ENCODE measurements around the gene NDUFV3.
A peak's percentile ranks its signal among the peaks of the same experiment; 100 is the strongest.
"Not testable (repeated sequence)": the region's sequence is repeated elsewhere in the genome, so short reads cannot be mapped to it uniquely, and the experiment has no call there.

The NDUFV3 gene

DNA sequence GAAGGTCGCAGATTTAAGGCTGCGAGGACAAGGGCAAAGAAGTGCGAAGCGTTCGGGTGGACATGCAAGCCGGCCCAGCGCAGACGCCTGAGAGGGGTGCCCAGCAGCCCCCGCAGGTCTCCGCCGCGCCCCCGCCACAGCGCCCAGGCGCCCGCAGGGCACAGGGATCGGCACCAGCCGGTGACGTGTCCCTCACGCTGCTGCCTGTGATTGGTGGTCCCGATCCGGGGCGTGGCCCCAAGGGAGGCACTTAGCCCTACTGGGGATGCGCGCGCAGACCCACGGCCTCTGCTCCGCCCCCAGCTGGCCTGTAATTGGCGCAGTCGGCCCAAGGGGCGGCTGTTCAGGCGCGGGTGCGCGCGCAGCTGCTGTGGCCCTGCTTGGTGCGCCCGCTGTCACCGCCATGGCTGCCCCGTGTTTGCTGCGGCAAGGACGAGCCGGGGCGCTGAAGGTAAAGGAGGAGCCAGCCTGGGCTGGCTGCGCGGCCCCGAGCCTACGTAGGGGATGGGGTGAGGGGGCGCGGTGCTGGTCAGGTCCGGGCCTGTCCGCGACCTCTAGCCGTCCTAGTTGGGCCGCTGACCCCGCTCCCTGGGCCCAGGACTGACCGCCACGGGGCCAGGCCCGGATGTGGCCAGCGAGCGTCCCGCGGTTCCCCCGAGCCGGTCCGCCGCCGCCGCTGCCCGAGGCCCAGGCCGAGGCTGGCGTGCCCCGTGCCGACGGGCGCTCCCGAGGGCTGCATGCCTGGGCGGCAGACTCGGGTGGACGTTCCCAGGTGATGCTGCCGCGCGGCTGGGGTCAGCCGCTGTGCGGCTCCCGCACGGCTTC is at the start of gene NDUFV3:
Gene NDUFV3, plus strand, starts transcription at position 379 of the 825 bp plus-strand sequence. Its CDS starts 25 bp downstream, at position 404.
- peak; percentile 99 for DNase-seq (ENCODE audit: low spot score)

DNA sequence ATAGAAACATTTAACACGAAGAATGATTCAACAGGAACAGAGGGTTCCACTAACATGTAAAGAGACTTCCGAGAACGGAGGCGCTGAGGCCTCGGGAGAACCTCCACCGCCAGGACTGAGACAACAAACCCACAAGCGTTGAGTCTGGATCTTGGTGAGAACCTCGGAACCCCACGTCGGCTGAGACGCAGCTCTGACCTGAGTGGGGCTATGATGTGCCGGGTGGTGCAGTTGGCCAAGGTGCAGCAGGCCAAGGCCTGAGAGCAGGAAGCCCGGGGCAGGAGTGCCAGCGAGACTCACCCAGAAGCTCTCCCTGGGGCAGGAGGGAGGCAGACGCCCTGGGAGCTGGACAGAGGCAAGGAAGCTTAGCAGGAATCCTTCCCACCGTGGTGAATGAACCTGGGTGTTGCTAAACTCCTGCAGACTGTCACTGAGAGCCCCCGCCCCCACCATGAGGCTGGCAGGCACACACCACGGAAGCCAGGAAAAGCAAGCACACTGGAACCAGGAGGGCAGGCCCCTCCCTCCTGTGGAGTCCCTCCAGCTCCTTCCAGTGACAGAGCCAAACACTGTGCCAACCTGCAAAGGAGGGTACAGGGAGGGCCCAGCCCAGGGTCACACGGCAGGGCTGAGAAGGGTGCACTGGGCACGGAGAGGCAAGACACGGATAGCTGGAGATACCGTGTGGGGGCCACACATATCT is 48.5 kb upstream of the NDUFV3 start:
- no peak for DNase-seq (ENCODE audit: low spot score)

DNA sequence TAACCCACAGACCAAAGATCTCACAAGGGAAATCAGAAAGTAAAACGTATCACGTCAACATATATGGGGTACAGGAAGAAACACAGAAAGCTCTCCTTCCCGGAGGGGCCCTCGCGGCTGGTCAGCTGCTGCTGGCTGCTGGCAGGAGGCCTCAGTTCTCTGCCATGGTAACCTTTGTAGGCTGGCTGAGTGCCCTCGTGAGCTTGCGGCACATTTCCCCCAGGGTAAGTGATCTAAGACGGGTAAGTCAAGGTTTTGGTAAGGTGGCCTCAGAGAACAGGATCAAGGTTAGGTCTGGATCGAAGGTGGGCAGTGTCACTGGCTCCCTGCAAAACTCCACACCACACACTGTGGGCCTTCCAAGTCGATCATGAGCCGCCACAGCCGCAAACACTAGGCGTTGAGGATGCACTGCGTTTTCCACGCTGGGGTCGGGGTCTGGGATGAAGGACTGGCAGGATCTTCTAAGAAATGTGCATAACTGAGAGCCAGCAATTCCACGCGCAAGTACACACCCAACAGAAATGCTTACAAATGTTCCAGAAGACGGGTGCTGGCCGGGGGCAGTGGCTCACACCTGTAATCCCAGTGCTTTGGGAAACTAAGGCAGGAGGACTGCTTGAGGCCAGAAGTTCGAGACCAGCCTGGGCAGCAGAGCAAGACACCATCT is 47.7 kb upstream of the NDUFV3 start:
- DNase-seq (ENCODE audit: low spot score) = no peak

DNA sequence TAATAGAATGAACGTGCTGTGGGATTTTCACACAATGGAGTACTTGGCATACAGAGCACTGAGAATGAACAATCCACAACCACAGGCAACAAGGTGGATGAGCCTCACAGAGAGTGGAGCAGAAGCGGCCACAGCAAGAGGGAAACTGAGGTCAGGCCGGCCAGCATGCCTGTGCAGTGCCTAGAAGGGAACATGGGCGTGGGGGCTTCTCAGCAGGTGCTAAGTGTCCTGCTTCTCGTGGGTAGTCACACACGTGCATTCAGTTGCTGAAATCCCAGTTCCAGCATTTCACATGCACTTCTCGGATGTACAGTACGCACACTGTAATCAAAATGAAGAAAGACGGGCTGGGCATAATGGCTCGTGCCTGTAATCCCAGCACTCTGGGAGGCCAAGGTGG is 46.9 kb upstream of the NDUFV3 start:
- DNase-seq (ENCODE audit: low spot score) = no peak

DNA sequence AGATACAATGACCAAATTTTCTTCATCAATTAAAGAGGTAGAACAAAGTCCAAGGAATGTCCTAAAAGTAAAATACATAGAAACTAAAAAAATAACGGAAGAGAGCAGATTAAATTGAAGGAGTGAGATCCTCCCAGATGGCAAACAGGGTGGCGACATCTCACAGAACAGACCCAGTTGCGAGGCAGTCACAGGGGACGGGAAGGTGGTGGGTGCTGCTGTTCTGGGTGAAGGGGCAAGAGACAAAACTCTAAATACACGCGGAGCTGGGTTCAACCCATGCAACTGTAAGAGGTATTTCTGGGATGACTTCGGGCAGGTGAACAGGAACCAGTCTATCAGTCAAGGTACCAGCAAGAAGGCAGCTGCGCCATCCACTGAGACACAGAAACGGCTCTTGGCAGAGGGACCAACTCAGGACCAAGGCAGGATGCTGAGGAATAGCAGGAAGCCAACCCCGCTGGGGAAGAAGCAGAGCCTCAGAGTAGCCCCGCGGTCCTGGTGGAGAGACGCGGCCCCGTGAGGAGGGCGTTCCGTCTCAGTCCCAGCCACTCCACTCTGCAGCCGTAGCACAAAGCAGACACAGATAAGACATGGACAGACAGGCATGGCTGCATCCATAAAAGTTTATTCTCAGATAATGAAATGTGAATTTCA is 45.9 kb upstream of the NDUFV3 start:
- DNase-seq (ENCODE audit: low spot score) = no peak

DNA sequence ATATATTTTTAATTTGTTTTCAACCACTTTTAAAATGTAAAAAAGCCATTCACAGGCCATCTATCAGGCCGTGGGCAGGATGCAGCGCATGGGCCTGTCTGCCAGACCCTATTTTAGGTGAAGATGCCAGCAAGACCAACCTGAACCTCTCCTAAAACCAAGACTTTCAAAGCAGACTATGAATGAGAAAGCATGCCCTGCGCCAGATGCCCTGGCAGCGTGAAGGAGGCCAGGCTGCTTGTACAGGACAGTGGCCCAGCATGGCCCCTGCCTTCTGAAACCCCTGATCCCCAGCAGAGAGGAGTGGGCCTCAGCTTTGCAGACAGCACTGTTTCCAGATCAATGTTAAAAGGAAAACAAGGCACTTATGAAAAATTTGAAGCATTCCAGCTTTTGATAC is 45.4 kb upstream of the NDUFV3 start:
- no peak for DNase-seq (ENCODE audit: low spot score)

DNA sequence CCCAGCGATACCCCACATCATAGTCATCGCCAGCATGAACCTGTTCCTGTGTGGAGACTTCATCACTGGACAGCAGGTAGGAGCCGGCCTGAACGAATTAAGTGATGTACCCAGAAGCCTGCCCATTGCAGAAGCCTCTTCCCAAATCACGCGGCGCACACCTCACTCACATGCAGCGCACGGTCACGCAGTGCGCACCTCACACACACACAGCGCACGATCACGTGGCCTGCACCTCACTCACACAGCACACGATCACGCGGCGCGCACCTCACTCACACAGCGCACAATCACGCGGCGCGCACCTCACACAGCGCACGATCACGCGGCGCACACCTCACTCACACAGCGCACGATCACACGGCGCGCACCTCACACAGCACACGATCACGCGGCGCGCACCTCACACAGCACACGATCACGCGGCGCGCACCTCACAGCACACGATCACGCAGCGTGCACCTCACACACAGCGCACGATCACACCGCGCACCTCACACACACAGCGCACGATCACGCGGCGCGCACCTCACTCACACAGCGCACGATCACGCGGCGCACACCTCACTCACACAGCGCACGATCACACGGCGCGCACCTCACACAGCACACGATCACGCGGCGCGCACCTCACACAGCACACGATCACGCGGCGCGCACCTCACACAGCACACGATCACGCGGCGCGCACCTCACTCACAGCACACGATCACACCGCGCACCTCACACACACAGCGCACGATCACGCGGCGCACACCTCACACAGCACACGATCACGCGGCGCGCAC is 44.8 kb upstream of the NDUFV3 start:
- DNase-seq (ENCODE audit: low spot score) = not testable (repeated sequence)

DNA sequence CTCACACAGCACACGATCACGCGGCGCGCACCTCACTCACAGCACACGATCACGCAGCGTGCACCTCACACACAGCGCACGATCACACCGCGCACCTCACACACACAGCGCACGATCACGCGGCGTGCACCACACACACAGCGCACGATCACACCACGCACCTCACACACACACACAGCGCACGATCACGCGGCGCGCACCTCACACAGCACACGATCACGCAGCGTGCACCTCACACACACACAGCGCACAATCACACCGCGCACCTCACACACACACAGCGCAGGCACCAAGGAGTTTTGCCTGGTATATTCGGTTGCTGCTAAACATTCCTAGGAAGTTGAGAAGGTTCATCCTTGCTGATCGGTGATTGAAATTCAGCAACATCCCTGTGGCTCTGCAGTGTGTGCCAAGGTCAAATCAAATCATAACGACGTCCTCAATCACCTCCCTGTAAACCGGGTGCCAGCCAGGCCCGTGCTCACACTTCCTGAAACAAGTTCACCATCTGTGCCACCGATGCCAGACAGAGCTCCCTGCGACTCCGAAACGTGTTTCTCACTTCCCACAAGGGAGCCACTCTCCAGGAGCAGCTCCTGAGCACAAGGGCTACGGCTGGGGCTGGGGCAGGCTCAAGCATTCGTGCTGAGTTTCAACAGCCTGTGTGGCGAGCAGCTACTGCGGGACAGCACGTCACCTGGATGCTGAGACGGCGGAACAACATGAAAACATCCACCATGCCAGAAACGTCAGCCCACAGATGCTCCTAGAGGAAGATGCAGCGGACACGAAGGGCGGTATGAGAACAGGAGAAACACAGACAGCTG is 44.0 kb upstream of the NDUFV3 start:
- DNase-seq (ENCODE audit: low spot score) = no peak

DNA sequence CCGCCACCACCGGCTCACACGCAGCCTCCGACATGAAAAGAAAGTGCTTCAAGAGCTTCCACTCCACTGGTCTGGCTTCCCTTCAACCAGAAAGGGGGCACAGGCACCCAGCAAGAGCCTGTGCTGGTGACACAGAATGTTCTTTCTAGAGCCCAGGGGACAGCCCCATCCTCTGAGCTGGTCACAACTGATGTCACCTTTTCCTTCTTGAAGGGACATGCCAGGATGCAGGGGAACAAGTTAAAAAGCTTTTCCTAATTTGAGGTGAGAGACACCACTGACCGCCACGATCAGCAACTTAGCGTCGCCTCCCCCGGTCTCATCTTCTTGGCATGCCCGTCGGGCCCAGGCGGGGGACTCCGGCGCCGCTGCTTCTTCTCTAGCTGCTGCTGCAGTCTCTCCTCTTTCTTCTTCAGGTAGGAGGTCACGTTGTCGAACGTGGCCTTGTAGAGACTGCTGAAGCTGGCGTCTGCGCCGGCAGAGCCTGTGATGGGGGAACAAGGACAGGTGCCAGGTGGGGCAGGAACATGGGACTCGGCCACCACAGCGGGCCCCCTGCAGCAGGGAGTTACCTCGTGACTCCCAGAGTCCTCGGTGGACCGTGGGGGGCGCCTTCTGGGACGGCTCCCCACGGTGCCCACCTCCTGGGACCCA is 43.2 kb upstream of the NDUFV3 start:
- DNase-seq (ENCODE audit: low spot score) = no peak

DNA sequence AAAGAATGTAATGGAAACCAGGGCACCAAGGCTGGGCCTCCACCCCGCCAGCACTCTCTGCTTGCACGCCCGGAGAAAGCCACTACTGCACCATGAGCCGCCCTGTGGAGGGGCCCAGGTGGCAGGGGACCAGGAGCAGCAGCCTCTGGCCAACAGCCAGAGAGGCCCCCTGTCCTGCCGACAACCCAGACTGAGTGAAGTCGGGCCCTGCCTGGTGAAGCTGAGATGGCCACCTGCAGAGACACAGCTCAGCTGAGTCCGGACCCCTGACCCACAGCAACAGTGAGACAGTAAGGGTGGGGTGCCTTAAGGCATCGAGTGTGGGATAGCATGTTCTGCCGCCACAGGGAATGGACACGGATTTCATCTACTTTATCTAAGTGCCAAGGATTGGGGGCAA is 42.6 kb upstream of the NDUFV3 start:
- DNase-seq (ENCODE audit: low spot score) = no peak

DNA sequence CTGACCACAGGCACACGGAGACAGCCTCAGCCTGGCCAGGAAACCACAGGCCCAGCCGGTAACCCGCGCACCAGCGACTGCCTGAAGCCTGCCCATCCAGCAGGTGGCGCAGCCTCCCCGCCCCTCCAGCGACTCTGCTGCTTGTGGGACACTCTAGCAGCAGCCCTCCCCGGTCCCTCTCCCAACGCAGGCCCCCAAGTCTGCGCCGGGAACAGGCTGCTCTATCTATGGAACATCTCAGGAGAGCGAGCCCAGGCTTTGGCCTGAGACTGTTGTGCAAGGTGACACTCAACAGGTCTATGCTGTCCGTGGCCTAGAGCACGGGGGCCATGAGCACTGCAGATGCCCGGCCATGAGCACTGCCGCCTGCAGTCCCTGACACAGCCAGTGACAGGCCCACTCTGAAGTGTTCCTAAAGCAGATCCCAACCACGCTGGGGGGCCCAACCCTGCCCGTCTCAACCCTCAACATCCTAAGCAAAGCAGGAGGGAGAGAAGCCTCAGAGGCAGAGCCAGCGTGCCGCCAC is 42.2 kb upstream of the NDUFV3 start:
- DNase-seq (ENCODE audit: low spot score) = peak; percentile 53

DNA sequence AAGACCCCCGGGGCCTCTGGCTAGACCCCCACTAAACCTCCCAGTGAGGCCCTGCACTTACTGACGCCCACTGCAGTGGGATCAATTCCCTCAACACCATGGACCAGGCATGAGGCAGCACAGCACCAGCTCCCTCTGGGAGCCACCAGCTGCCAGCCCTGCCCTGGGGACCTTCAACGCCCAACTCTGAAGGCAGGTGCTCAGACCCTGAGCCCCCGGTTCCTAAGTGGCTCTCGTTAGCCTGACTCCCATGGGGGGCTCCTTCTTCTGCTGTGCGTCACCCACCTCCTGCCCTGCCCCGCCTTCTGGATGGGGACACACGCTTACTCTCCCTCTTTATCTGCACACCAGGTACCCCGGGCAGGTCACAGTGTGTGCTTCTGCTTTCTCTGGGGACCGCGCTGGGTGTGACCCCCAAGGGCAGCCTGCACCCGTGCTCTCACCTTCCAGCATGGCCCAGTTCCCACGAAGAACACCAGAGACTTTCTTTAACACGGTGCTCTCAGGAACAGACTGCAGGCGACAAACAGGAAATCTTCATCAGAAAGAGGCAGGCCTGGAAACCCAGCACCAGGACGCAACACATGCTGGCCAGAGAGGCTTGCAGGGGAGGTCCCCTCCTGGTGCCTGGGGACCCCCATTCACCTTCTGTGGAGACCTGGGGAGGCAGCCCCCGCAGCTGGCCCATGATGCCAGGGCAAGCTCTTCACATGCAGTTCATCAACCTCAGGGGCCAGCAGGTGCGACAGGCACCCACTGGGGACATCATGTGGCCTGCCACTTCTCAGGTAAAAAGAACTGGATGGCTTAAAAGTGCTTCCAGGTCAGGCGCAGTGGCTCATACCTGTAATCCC is 41.1 kb upstream of the NDUFV3 start:
- no peak for DNase-seq (ENCODE audit: low spot score)

DNA sequence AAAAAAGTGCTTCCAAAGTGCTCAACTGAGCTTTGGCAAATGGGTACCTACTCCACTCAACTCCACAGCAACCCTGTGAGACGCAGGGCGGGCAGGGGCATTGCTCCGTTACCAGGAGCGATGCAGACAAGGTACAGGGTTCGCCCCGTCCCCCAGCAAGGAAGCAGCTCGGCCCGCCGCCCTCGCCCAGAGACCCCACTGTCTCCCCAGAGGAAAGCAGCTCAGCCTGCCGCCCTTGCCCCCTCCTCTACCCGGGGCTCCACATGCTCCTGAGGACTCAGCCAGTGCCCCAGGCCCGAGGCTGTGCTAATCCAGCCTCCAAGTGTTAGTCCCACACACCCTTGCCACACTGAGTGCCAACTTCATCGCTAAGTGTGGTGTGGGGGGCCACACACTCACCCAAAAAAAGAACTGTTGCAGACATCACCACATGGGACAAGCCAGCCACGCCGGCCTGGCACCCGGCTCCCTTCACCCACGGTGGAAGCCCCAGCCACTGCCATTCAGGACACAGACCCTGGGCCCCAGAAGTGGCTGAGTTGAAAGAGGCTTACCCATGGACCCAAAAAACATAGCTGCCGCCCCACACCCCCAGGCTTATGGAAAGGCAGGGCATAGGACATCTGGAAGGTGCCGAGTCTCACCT is 40.1 kb upstream of the NDUFV3 start:
- no peak for DNase-seq (ENCODE audit: low spot score)

DNA sequence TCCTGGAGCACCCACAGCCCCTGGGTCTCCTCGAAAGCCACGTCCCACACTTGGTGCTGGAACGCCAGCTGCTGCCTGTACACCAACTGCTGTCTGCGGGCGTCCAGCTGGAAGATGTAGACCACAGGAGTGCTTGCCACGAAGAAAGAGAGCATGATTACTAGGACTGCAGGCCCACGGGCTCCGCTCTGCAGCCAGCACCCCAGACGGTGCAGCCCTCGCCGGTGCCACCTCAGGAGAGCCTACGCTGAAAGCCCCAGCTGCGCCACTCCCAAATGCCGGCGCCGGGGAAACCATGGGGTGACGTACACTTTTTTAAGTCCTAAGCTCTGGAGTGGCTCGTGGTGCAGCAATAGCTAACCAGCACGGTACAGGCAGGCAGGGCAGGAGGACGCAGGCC is 39.5 kb upstream of the NDUFV3 start:
- DNase-seq (ENCODE audit: low spot score) = no peak

DNA sequence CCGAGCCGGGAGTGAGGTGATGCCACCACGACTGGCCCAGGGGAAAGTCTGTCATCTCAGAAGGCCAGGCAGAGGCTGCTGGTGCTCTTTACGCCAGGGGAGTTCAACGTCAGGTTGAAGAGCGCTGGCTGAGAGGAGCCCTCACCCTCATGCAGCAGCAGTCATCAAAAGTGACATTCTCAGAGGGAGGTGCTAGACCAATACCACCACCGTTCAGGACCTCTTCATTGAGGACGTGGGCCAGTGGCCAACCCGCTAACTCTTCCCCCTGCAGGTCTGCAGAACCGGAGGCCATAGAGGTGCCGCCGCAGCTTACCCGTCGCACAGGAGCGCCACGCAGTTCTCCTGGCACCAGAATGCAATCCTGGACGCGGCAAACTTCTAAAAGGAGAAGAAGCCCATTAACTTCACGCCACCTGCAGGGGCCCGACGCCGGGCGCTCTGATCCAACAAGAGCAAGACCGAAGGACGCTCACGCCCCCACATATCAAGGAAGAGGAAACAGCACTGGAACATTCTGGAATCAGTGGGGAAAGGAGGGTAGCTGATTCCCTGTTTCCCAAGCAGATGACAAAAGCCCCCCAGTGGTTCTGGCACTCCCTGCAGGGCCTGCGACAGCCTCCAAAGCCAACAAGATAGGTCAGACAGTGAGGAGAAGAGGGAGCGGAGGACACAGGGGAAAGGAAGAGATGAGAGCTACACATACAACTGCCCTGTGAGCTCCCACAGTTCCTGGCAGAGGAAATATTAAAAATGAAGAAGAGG is 38.7 kb upstream of the NDUFV3 start:
- no peak for DNase-seq (ENCODE audit: low spot score)

DNA sequence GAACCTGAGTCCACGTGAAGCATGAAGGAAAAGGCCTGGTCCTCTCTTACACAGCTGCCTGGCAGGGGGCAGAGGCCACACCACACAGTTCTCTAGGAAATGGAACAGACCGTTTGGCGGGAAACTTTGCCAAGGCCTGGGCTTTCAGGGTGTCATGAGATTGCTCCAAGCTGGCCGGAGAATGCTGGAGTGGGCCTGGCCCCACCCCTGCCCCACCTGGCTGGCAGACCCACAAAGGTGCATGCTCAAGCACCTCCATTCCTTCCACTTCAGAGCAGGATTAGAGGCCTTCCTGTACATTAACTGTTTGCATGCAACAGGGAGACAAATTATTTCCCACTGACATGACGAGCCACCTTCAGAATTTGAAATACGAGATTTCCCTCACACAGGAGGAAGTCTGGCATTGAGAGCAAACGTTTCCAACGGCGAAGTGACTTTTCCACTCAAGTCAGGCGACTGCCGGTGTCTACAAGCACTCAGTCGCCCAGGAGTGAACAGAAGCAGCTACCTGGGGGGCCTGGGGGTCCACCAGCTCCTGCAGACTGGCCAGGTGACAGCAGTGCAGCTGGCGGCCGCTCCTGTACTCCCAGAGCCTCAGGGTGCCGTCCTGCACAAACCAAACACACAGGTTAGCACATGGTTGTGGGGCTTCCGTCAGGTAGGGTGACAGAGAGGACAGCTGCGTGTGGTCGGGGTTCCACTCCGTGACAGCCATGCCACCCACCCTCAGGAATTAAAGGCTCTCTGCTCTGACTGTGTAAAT is 37.8 kb upstream of the NDUFV3 start:
- DNase-seq (ENCODE audit: low spot score) = no peak

DNA sequence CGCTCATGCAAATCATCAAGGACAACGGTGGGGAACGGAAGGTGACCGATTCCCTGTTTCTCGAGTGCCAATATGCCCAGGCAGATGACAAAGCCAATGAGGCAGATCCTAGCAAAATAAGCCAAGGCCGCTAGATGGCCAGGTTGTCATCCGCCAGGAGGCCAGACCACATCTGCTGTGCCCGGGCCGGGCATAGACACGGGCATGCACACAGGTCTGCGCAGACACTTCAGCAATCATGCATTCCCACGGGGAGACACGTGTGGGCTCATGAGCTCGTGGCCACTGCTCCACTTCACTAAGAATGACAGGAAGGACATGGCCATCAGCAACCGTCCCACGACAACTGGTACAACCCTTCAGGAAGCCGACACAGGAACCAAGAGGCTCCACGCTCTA is 37.2 kb upstream of the NDUFV3 start:
- no peak for DNase-seq (ENCODE audit: low spot score)
